ENCODE measurements around the gene LYPLA2. TPM values are rescaled to one million over a fixed set of nuclear protein-coding genes. Genes with fewer than 3 reads are reported as not detected.
"Not testable (repeated sequence)": the region's sequence is repeated elsewhere in the genome, so short reads cannot be mapped to it uniquely, and the experiment has no call there.

The LYPLA2 gene
- total and polyA plus RNA-seq, 2 experiments from 2014 or later: 102 to 204 TPM

DNA sequence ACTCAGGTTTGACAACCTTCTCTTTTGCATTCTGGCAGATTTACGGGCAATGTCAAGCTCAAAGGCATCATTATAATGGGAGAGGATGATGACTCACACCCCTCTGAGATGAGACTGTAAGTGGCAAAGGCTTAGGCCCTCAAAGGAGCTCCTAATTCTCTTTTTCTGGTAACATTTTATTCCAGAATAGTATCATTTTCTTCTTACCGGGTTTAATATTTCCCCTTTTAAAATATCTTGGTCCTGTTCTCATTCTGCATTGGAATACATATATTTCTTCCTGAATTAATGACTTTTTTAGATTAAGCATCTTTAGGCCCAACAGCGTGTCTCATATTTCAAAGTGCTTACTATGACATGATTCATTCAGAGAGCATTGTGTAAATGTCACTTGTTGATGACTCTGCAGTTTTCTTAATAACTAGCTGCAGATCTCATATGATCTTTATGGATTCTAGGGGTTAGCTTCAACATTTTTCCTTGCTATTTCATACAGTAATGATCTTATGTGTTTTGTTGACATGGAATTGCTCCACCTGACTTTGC lies 11.0 kb upstream of the LYPLA2 start:
- H3K27ac ChIP-seq (ENCODE audit: low read depth): no peak overlapping the region
- H4K20me1 ChIP-seq (replicated peaks; ENCODE audit: insufficient read depth): peaks cover 17% of the 10 kb centered on the region
- Mint-ChIP-seq H3K9me3 (no peaks in the 10 kb centered on the region), H3K27me3 (ENCODE audit: insufficient read depth, low read depth, poor library complexity) (peaks cover 4% of the 10 kb centered on the region), H3K4me1 (peaks cover 13% of the 10 kb centered on the region), H3K4me3 (peak overlapping the region; percentile 96), H3K36me3 (ENCODE audit: low read depth) (peaks cover 33% of the 10 kb centered on the region), H3K27ac (no peak overlapping the region)
- peak overlapping the region; percentile 97 for H3K4me3 ChIP-seq
- H3K27me3 ChIP-seq (ENCODE audit: insufficient read depth): no peaks in the 10 kb centered on the region
- ATAC-seq (no peak), DNase-seq (ENCODE audit: low spot score) (no peak)
- peaks cover 23% of the 10 kb centered on the region for H3K36me3 ChIP-seq (ENCODE audit: insufficient read depth)
- H3K79me2 ChIP-seq (replicated peaks; ENCODE audit: insufficient read depth): peaks cover 65% of the 10 kb centered on the region
- peaks cover 18% of the 10 kb centered on the region; the same call in 1 of the 2 replicates for H3K4me1 ChIP-seq (ENCODE audit: insufficient read depth)
- H3K9me2 ChIP-seq (ENCODE audit: insufficient read depth): no peaks in the 10 kb centered on the region
- H3K4me2 ChIP-seq: peak overlapping the region; percentile 95
- peaks cover 4% of the 10 kb centered on the region; the same call in 1 of the 2 replicates for H3F3A ChIP-seq (replicated peaks; ENCODE audit: low read depth)
- H2AFZ ChIP-seq: no peak overlapping the region
- TF ChIP-seq CREB1 (CRISPR knock-in tag; IDR thresholded peaks at IDR 0.05; ENCODE audit: low read depth): no peak

DNA sequence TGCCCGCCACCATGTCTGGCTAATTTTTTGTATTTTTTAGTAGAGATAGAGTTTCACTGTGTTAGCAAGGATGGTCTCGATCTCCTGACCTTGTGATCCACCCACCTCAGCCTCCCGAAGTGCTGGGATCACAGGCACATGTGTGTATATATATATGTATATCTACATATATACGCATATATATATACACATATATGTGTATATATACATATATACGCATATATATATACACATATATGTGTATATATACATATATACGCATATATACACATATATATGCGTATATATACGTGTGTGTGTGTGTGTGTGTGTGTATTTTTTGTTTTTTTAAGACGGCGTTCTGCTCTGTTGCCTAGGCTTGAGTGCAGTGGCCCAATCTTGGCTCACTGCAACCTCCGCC lies 7.8 kb upstream of the LYPLA2 start:
- H3K79me2 ChIP-seq (replicated peaks; ENCODE audit: insufficient read depth): peaks cover 50% of the 10 kb centered on the region
- peaks cover 36% of the 10 kb centered on the region for H3K36me3 ChIP-seq (ENCODE audit: insufficient read depth)
- not testable (repeated sequence) for H3K9me3 Mint-ChIP-seq

GRCh38 chr1:23784846-23785245 lies 6.1 kb upstream of the LYPLA2 start:
- Mint-ChIP-seq H3K27me3 (ENCODE audit: insufficient read depth, low read depth, poor library complexity) (peaks cover 4% of the 10 kb centered on the region), H3K9me3 (no peaks in the 10 kb centered on the region), H3K4me3 (no peak overlapping the region), H3K27ac (no peak overlapping the region), H3K36me3 (ENCODE audit: low read depth) (peaks cover 58% of the 10 kb centered on the region), H3K4me1 (peaks cover 4% of the 10 kb centered on the region; the same call in 1 of the 3 replicates)
- H2AFZ ChIP-seq: no peak overlapping the region
- H3K79me2 ChIP-seq (replicated peaks; ENCODE audit: insufficient read depth): peaks cover 36% of the 10 kb centered on the region
- H3K4me3 ChIP-seq: no peak overlapping the region
- H4K20me1 ChIP-seq (replicated peaks; ENCODE audit: insufficient read depth): peaks cover 7% of the 10 kb centered on the region
- H3K27ac ChIP-seq (ENCODE audit: low read depth): no peak overlapping the region
- no peak for ATAC-seq
- no peak for DNase-seq (ENCODE audit: low spot score)
- peaks cover 10% of the 10 kb centered on the region; the same call in 1 of the 2 replicates for H3F3A ChIP-seq (replicated peaks; ENCODE audit: low read depth)
- H3K4me1 ChIP-seq (ENCODE audit: insufficient read depth): no peaks in the 10 kb centered on the region
- no peaks in the 10 kb centered on the region for H3K9me2 ChIP-seq (ENCODE audit: insufficient read depth)
- no peak overlapping the region for H3K4me2 ChIP-seq
- no peaks in the 10 kb centered on the region for H3K27me3 ChIP-seq (ENCODE audit: insufficient read depth)
- H3K36me3 ChIP-seq (ENCODE audit: insufficient read depth): peaks cover 30% of the 10 kb centered on the region
- TF ChIP-seq CREB1 (CRISPR knock-in tag; IDR thresholded peaks at IDR 0.05; ENCODE audit: low read depth) (no peak), ZNF331 (CRISPR knock-in tag; IDR thresholded peaks at IDR 0.05; ENCODE audit: low read depth) (no peak), EZH2 (IDR thresholded peaks at IDR 0.05; ENCODE audit: low read depth, unreplicated experiment) (no peak), EZH2phosphoT487 (IDR thresholded peaks at IDR 0.05; ENCODE audit: unreplicated experiment) (no peak)
- TF ChIP-seq, protein P1, sequence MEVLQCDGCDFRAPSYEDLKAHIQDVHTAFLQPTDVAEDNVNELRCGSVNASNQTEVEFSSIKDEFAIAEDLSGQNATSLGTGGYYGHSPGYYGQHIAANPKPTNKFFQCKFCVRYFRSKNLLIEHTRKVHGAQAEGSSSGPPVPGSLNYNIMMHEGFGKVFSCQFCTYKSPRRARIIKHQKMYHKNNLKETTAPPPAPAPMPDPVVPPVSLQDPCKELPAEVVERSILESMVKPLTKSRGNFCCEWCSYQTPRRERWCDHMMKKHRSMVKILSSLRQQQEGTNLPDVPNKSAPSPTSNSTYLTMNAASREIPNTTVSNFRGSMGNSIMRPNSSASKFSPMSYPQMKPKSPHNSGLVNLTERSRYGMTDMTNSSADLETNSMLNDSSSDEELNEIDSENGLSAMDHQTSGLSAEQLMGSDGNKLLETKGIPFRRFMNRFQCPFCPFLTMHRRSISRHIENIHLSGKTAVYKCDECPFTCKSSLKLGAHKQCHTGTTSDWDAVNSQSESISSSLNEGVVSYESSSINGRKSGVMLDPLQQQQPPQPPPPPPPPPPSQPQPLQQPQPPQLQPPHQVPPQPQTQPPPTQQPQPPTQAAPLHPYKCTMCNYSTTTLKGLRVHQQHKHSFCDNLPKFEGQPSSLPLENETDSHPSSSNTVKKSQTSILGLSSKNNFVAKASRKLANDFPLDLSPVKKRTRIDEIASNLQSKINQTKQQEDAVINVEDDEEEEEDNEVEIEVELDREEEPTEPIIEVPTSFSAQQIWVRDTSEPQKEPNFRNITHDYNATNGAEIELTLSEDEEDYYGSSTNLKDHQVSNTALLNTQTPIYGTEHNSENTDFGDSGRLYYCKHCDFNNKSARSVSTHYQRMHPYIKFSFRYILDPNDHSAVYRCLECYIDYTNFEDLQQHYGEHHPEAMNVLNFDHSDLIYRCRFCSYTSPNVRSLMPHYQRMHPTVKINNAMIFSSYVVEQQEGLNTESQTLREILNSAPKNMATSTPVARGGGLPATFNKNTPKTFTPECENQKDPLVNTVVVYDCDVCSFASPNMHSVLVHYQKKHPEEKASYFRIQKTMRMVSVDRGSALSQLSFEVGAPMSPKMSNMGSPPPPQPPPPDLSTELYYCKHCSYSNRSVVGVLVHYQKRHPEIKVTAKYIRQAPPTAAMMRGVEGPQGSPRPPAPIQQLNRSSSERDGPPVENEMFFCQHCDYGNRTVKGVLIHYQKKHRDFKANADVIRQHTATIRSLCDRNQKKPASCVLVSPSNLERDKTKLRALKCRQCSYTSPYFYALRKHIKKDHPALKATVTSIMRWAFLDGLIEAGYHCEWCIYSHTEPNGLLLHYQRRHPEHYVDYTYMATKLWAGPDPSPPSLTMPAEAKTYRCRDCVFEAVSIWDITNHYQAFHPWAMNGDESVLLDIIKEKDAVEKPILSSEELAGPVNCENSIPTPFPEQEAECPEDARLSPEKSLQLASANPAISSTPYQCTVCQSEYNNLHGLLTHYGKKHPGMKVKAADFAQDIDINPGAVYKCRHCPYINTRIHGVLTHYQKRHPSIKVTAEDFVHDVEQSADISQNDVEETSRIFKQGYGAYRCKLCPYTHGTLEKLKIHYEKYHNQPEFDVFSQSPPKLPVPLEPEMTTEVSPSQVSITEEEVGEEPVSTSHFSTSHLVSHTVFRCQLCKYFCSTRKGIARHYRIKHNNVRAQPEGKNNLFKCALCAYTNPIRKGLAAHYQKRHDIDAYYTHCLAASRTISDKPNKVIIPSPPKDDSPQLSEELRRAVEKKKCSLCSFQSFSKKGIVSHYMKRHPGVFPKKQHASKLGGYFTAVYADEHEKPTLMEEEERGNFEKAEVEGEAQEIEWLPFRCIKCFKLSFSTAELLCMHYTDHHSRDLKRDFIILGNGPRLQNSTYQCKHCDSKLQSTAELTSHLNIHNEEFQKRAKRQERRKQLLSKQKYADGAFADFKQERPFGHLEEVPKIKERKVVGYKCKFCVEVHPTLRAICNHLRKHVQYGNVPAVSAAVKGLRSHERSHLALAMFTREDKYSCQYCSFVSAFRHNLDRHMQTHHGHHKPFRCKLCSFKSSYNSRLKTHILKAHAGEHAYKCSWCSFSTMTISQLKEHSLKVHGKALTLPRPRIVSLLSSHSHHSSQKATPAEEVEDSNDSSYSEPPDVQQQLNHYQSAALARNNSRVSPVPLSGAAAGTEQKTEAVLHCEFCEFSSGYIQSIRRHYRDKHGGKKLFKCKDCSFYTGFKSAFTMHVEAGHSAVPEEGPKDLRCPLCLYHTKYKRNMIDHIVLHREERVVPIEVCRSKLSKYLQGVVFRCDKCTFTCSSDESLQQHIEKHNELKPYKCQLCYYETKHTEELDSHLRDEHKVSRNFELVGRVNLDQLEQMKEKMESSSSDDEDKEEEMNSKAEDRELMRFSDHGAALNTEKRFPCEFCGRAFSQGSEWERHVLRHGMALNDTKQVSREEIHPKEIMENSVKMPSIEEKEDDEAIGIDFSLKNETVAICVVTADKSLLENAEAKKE (CRISPR knock-in tag; IDR thresholded peaks at IDR 0.05): no peak
- TF ChIP-seq, protein P2, sequence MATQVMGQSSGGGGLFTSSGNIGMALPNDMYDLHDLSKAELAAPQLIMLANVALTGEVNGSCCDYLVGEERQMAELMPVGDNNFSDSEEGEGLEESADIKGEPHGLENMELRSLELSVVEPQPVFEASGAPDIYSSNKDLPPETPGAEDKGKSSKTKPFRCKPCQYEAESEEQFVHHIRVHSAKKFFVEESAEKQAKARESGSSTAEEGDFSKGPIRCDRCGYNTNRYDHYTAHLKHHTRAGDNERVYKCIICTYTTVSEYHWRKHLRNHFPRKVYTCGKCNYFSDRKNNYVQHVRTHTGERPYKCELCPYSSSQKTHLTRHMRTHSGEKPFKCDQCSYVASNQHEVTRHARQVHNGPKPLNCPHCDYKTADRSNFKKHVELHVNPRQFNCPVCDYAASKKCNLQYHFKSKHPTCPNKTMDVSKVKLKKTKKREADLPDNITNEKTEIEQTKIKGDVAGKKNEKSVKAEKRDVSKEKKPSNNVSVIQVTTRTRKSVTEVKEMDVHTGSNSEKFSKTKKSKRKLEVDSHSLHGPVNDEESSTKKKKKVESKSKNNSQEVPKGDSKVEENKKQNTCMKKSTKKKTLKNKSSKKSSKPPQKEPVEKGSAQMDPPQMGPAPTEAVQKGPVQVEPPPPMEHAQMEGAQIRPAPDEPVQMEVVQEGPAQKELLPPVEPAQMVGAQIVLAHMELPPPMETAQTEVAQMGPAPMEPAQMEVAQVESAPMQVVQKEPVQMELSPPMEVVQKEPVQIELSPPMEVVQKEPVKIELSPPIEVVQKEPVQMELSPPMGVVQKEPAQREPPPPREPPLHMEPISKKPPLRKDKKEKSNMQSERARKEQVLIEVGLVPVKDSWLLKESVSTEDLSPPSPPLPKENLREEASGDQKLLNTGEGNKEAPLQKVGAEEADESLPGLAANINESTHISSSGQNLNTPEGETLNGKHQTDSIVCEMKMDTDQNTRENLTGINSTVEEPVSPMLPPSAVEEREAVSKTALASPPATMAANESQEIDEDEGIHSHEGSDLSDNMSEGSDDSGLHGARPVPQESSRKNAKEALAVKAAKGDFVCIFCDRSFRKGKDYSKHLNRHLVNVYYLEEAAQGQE (IDR thresholded peaks at IDR 0.05; ENCODE audit: unreplicated experiment): no peak

More for the DNA sequence above, 7.8 kb upstream of the LYPLA2 start:
- not testable (repeated sequence) for H3F3A ChIP-seq (replicated peaks; ENCODE audit: low read depth); H3K4me2 ChIP-seq; H3K27ac ChIP-seq (ENCODE audit: low read depth); H3K9me2 ChIP-seq (ENCODE audit: insufficient read depth); DNase-seq (ENCODE audit: low spot score); H3K4me3 Mint-ChIP-seq; H3K27me3 ChIP-seq (ENCODE audit: insufficient read depth); H2AFZ ChIP-seq; H3K27me3 Mint-ChIP-seq (ENCODE audit: insufficient read depth, low read depth, poor library complexity); H3K4me3 ChIP-seq; H3K4me1 Mint-ChIP-seq; H3K4me1 ChIP-seq (ENCODE audit: insufficient read depth); ATAC-seq; H3K27ac Mint-ChIP-seq
- peaks cover 19% of the 10 kb centered on the region for H4K20me1 ChIP-seq (replicated peaks; ENCODE audit: insufficient read depth)
- H3K36me3 Mint-ChIP-seq (ENCODE audit: low read depth): peaks cover 64% of the 10 kb centered on the region
